GM18511 (cell line): ENCODE measurements around the gene ARPC2.

Source experiments
- ATAC-seq: cut with Tn5 transposase; IDR thresholded peaks from one replicate; pipeline ENCODE4 v1.9.1; 2021; ENCODE audit warnings: mild to moderate bottlenecking, moderate library complexity; ENCODE audit not compliant: unreplicated experiment

Gene ARPC2

DNA sequence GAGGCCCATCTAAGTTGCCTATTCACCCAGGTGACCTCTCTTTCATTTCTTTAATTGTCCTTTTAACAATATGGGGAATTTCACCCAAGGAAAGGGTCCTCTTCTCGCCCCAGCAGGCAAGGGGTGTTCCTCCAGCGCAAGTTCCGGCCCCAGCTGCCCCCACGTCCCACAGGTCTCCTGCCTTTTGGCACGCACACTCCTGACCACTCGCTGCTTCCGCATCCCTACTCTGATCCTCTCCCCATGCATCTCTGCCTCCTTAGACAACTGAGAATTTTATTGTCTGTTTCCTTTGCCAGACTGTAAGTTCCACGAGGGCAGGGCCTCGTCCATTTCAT lies 684 bp upstream of the ARPC2 start:
- ATAC-seq, result no peak

GRCh38 chr2:218217360-218218267 lies 625 bp downstream of the ARPC2 start:
- ATAC-seq, result peak; percentile 53

DNA sequence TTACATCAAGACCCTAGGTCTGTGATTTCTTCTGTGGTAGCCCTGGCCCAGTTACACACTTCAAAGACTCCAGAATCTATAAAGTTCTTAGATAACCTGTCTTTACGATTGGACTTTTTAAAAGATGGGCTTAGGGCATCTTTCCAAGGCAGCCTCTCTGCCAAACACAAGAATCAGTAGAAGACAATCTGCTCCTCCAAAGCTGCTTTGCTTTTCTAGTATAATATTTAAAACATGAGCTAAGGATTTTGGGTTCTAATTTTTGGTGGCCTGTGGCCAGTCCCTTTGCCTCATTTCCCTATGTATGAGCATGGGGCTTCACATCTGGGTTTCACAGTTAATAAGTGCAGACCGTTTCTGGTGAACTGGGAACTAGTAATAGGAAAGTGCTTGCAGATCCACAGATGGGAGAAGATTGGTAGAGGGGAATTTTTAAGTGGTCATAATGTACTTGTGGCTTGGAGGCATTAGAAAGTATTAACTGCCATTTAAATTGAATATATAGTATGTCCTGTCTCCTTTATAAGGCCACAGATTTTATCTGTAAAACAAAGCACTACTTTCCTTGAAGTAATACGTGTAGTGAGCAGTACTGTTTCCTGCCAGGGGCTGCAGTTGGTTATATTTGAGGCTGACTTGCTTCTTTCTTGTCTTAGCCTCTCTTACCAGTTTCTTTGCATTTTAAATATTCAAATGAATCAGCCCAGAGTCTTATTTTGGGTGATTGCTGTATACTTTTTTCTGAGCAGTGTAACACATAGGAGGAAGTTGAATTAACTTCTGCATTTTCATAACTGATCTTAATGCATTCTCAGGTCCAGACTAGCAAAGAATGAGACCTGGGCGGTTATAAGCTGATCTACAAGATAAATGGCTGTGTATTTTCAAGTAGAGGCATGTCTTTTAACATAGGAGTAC lies 1.5 kb downstream of the ARPC2 start:
- ATAC-seq, result peak; percentile 47

- no peak for ATAC-seq
Observed at GRCh38 chr2:218219934-218220333, 2.9 kb downstream of the ARPC2 start.

GRCh38 chr2:218221000-218221399 lies 4.0 kb downstream of the ARPC2 start:
- no peak for ATAC-seq

DNA sequence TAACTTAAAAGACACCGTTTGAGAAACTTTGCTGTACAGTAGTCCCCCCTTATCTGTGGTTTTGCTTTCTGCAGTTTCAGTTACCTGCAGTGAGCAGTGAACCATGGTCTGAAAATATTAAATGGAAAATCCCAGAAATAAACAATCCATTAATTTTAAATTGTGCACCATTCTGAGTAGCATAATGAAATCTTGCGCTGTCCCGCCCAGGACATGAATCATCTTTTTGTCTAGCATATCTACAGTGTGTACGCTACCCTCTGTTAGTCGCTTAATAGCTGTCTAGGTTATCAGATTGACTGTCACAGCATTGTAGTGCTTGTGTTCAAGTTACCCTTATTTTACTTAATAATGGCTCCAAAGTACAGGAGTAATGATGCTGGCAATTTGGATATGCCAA lies 6.1 kb downstream of the ARPC2 start:
- ATAC-seq, result no peak

- ATAC-seq, result no peak
Observed at GRCh38 chr2:218224186-218224585, 7.2 kb downstream of the ARPC2 start.

- ATAC-seq, result no peak
Observed at GRCh38 chr2:218226903-218227302, 9.9 kb downstream of the ARPC2 start.

DNA sequence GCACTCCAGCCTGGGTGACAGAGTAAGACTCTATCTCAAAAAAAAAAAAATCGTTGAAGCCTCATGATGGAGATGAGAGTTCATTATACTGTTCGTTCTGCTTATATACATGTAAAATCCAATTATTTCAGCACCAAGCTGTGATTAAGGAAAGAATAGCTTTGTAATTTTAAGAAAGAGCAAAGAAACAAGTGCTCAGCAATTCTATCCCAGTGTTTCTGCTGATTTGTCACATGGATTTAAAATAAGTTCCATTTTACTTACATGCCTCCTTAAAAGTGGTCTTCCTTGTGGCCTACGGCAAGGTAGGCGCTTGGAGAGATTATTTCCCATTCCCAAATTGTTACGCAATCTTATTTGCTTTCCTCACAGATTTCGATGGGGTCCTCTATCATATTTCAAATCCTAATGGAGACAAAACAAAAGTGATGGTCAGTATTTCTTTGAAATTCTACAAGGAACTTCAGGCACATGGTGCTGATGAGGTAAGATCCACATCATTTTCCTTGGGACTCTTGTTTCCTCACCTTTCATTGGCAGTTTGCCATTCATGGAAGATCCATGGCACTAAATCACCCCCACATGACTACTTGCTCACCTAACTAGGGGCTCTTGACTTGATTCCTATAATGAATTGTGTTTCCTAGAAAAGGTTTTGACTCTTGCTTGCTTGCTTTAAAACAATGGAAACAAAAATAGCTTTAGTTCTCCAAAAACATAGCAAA lies 11.5 kb downstream of the ARPC2 start:
- no peak for ATAC-seq

- peak; percentile 89 for ATAC-seq
Observed at GRCh38 chr2:218229239-218229638, 12.2 kb downstream of the ARPC2 start.

- no peak for ATAC-seq
Observed at GRCh38 chr2:218229851-218230250, 12.9 kb downstream of the ARPC2 start.

DNA sequence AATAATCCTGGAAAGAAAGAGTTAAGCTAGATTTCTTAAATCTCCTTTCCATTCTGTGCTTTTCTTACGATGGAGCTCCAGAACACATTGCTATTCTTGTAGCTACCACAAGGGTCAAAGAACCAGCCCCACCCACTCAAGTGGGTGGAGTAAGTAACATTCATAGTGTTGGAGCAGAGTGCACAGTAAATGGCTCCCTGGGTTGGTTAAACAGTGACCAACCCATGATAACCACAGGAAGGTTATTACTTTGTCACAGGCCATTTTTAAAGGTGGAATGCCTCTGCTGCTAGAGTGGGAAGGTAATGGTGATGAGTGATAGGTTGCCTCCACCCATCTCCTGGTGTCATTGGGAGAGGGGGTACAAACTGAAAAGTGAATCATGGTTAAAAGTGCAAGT lies 13.9 kb downstream of the ARPC2 start:
- ATAC-seq, result peak; percentile 77

DNA sequence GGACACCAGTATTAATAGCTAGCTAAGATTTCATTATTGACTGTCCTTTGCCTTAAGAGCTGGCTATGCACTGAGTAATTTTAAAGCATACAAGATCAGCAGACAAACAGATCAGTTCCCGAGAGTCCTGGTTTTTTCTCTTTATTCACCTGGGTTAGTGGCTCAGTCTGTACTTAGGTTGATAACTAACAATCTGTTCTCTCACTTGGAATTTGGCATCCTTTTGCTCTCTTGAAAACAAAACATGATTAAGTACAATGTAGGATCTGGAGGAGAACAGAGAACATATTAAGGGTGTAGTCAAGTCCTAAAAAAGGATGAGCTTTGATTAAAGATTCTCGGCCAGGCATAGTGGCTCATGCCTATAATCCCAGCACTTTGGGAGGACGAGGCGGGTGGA lies 16.6 kb downstream of the ARPC2 start:
- no peak for ATAC-seq

DNA sequence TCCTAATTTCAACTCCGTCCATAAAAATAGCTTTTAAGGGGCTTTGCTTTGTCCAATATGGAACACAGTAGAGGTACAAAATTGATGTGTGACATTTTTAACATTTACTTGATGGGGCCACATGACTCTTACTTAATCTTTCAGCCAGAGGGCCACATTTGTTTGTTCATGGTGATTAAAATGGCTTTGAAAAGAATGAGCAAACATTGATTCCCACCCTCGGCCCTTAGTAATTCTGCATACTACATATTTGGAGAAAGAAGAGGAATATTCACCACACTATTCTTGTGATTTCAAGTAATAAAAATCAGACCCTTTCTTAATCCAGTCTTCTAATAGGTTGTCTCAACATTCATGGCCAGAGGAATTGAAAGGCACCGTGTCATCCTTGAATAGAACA lies 17.5 kb downstream of the ARPC2 start:
- no peak for ATAC-seq

GRCh38 chr2:218235017-218235416 lies 18.0 kb downstream of the ARPC2 start:
- no peak for ATAC-seq

DNA sequence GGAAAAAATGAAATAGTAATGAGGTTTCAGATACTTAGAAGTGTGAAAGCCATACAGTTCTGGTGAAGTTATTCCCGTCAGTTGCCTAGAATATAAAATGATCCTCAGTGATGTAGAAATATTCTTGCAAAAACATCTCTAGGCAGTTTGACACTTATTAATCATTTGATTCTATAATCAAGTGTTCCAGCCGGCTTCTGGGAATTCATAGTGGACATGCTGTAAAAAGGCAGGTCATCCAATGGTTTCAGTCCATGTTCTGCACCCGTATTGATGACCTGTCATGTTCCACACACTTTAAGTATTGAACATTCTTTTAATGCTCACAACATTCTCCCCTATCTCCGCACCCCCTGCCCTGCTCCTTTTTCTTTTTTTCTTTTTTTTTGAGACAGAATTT lies 19.8 kb downstream of the ARPC2 start:
- no peak for ATAC-seq

- ATAC-seq, result no peak
Observed at GRCh38 chr2:218238887-218239286, 21.9 kb downstream of the ARPC2 start.

DNA sequence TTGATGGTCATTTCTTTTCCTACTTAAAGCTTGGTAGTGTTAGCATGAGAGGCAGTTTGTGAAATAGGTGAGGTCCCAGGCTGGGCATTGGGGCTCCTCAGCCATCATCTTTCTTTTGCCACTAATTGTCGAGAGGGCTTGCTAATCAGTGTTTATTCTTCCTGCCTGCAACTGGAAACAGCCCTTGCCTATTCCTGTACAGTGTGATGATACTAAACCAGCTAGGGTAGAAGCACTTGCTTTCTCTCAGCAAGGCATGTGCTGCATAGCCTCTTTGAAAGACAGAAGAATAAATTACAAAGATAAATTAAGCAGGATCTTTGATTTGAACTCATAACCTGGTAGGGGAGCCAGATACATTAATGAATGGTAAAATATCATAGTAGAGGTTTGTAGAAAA lies 27.2 kb downstream of the ARPC2 start:
- no peak for ATAC-seq

DNA sequence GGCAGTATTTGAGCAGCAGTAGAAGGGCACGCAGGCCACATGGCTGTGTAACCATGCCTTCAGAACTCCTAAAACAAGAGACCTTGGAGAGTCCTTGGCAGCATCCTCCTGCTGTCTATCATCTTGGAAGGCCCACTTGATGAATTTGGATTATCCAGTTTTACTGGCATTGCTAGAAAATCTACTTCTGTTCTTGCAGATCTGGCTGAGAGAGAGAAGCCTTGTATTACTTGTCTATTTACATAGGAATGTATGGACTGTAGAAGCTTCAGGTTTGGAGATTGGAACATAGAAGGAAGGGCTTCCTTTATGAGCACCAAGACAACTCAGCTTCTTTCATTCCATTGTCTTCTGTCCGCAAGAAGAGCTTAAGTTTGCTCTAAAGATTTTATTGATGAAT lies 27.7 kb downstream of the ARPC2 start:
- ATAC-seq, result no peak

DNA sequence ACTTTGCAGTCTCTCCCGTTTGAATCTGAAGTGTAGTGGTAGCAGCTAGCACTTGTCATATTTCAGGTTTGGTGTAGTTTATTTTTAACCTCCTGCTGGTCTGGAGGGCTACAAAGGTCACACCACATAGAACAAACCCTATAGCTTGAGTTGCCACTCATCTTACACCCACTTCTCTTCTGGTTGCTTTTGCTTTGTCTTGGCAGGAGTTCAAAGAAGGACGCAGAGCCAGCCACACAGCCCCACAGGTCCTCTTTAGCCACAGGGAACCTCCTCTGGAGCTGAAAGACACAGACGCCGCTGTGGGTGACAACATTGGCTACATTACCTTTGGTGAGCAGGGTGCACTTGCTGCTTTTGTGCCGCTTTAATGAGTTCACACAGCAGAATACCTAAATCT lies 28.2 kb downstream of the ARPC2 start:
- no peak for ATAC-seq

DNA sequence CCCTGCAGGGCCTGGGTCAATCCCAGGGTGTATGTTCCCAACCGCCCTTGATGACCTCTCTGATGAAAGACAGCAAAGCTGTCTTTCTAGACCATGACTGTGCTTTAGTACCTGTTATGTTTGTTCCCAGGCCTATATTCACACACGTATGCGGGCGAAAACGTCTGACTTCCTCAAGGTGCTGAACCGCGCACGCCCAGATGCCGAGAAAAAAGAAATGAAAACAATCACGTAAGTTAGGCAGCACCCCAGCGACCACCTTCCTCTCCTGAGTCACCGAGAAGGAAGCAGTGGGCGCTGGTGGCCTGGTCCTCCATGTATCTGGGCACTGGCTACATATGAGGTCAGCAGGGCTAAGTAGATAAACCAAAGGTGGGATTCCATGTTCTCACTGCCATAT lies 32.7 kb downstream of the ARPC2 start:
- no peak for ATAC-seq
